ENCODE measurements around the gene KLHL22. TPM values are rescaled to one million over a fixed set of nuclear protein-coding genes. Genes with fewer than 3 reads are reported as not detected.

The KLHL22 gene
- total and polyA plus RNA-seq, 2 experiments from 2014 or later, result 23.6 to 38.0 TPM

DNA sequence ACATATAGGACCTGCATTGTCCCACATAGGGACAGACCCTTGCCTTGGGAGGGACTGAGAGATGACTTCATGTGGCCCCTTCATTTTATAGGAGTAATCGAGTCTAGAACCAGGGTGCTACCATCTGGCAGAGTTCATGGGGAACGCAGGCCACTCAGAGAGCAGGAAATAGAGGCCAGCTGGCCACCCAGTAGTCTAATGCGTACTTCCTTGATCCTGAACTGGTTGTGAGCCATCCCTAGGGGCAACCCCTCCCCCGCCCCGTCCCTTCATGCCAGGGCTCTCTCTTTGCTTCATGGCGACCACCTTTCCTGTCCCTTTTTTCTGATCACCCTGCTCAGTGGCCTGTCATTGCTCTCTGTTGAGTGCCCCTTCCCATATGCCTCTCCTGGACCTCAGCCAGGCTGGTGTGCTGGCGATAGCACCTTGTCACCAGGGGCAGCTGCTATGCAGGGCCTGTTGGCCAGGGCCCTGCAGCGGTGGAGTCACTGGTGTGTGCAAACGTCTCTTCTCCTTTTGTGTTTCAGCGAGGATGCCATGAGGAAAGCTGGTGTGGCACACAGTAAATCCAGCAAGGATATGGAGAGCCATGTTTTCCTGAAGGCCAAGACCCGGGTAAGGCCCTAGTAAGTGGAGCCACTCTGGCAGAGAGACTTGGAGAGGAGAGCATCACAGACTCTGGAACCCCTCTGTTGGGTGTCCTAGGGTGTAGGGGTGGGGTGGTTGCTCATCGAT is 41.2 kb upstream of the KLHL22 start:
- TF ChIP-seq EZH2 (IDR thresholded peaks at IDR 0.05; ENCODE audit: borderline replicate concordance) (no peak), EZH2phosphoT487 (IDR thresholded peaks at IDR 0.05; ENCODE audit: low read depth, severe bottlenecking, unreplicated experiment) (no peak)
- TF ChIP-seq, protein P1, sequence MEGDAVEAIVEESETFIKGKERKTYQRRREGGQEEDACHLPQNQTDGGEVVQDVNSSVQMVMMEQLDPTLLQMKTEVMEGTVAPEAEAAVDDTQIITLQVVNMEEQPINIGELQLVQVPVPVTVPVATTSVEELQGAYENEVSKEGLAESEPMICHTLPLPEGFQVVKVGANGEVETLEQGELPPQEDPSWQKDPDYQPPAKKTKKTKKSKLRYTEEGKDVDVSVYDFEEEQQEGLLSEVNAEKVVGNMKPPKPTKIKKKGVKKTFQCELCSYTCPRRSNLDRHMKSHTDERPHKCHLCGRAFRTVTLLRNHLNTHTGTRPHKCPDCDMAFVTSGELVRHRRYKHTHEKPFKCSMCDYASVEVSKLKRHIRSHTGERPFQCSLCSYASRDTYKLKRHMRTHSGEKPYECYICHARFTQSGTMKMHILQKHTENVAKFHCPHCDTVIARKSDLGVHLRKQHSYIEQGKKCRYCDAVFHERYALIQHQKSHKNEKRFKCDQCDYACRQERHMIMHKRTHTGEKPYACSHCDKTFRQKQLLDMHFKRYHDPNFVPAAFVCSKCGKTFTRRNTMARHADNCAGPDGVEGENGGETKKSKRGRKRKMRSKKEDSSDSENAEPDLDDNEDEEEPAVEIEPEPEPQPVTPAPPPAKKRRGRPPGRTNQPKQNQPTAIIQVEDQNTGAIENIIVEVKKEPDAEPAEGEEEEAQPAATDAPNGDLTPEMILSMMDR (IDR thresholded peaks at IDR 0.05; ENCODE audit: poor library complexity), result no peak
- Histone ChIP-seq H3K4me3 (no peak overlapping the region), H3K79me2 (peaks cover 86% of the 10 kb centered on the region), H4K20me1 (ENCODE audit: insufficient read depth, poor library complexity, severe bottlenecking) (peaks cover 27% of the 10 kb centered on the region), H3K9me3 (ENCODE audit: low read depth) (no peaks in the 10 kb centered on the region), H3K27ac (no peak overlapping the region), H3K36me3 (replicated peaks; ENCODE audit: insufficient read depth, low read depth) (no peaks in the 10 kb centered on the region), H3K4me1 (ENCODE audit: insufficient read depth) (peaks cover 14% of the 10 kb centered on the region), H3K9me2 (replicated peaks; ENCODE audit: insufficient read depth) (no peaks in the 10 kb centered on the region), H3K4me2 (no peak overlapping the region), H2AFZ (no peak overlapping the region), H3K27me3 (no peaks in the 10 kb centered on the region)
- no peak for DNase-seq (ENCODE audit: low spot score)
- WGBS (ENCODE audit: low lambda C conversion rate, missing lambda C conversion rate), result 96% methylated on average over 10 of the region's 12 CpGs

DNA sequence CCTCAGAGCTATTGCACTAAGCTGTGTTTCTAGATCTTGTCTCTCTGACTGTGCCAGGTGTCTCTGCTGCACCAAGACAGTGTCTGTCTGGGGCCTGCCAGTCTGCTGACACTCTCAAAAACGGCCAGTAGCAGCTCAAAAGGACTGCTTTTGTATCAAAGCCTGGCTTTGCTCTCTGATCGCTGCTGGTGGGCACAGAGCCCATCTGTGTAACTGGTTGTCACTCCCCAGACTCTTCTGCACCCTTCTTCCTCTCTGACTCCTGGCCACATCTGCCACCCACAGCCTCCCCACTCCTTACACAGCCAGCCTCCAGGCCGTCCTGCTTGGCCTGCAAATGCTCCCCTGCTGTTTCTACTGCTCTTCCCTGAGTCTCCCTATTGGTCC is 38.3 kb upstream of the KLHL22 start:
- no peak for DNase-seq (ENCODE audit: low spot score)
- H3K4me3 ChIP-seq, result no peak overlapping the region
- TF ChIP-seq, protein P1 (IDR thresholded peaks at IDR 0.05; ENCODE audit: poor library complexity), result no peak
- no peak for TF ChIP-seq EZH2phosphoT487 (IDR thresholded peaks at IDR 0.05; ENCODE audit: low read depth, severe bottlenecking, unreplicated experiment)
- TF ChIP-seq EZH2 (IDR thresholded peaks at IDR 0.05; ENCODE audit: borderline replicate concordance), result no peak
- peaks cover 40% of the 10 kb centered on the region for H4K20me1 ChIP-seq (ENCODE audit: insufficient read depth, poor library complexity, severe bottlenecking)
- H3K4me1 ChIP-seq (ENCODE audit: insufficient read depth), result peaks cover 35% of the 10 kb centered on the region
- no peaks in the 10 kb centered on the region for H3K27me3 ChIP-seq
- H3K4me2 ChIP-seq, result no peak overlapping the region
- no peak overlapping the region for H2AFZ ChIP-seq
- H3K9me2 ChIP-seq (replicated peaks; ENCODE audit: insufficient read depth), result no peaks in the 10 kb centered on the region
- H3K27ac ChIP-seq, result peak overlapping the region; percentile 93
- no peaks in the 10 kb centered on the region for H3K9me3 ChIP-seq (ENCODE audit: low read depth)
- no peaks in the 10 kb centered on the region for H3K36me3 ChIP-seq (replicated peaks; ENCODE audit: insufficient read depth, low read depth)
- H3K79me2 ChIP-seq, result peaks cover 89% of the 10 kb centered on the region
- 94% methylated on average over 3 of the region's 3 CpGs for WGBS (ENCODE audit: low lambda C conversion rate, missing lambda C conversion rate)

DNA sequence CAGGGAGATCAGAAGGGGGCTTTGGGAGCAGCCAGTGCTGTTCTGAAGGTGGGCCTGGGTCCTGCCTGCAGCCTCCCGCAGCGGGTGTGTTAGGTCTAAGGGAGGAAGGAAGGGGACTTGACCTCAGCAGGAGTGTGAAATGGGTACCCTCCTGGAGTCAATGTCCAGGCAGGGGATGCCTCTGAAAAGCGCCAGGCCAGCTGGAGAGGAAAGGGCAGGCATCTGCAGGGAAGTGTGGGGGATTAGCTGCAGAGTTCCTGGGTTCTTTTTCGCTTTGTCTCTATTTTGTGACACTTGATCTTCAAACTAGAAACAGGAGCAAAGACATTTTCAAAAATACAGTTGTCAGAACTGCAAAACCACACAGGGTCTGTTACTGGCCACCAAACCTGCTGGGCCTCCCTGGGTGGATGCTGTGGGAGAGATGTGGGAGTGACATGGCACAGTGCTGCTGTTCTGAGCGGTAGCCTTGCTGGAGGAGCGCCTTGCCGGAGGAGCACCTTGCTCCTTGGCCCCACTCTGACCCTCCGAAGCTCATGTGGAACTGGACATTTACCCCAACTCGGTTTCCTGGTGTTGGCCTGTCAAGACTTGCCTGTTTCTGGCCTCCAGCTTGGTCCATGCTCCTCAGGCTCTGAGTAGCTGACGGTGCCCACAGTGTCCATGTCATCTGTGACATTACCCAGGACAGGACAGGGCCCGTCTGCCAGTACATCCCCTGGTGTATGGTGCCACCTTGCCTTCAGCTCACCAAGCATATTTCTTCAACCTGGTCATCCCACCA is 37.7 kb upstream of the KLHL22 start:
- Histone ChIP-seq H3K4me3 (no peak overlapping the region), H3K79me2 (peaks cover 89% of the 10 kb centered on the region), H3K4me2 (no peak overlapping the region), H3K4me1 (ENCODE audit: insufficient read depth) (peaks cover 35% of the 10 kb centered on the region), H3K27ac (peak overlapping the region; percentile 93), H2AFZ (no peak overlapping the region), H3K9me2 (replicated peaks; ENCODE audit: insufficient read depth) (no peaks in the 10 kb centered on the region), H4K20me1 (ENCODE audit: insufficient read depth, poor library complexity, severe bottlenecking) (peaks cover 43% of the 10 kb centered on the region), H3K9me3 (ENCODE audit: low read depth) (no peaks in the 10 kb centered on the region), H3K36me3 (replicated peaks; ENCODE audit: insufficient read depth, low read depth) (no peaks in the 10 kb centered on the region), H3K27me3 (no peaks in the 10 kb centered on the region)
- 87% methylated on average over 11 of the region's 11 CpGs for WGBS (ENCODE audit: low lambda C conversion rate, missing lambda C conversion rate)
- DNase-seq (ENCODE audit: low spot score), result no peak
- no peak for TF ChIP-seq EZH2phosphoT487 (IDR thresholded peaks at IDR 0.05; ENCODE audit: low read depth, severe bottlenecking, unreplicated experiment)

All from hepatocyte (in vitro differentiated cells).